Immature natural killer cell (primary cell): ENCODE measurements around the gene HNRNPK. TPM values are rescaled to one million over a fixed set of nuclear protein-coding genes. Genes with fewer than 3 reads are reported as not detected.
"Not testable (repeated sequence)": the region's sequence is repeated elsewhere in the genome, so short reads cannot be mapped to it uniquely, and the experiment has no call there.

Experiments used
- DNase-seq, 3 donors: peaks; one replicate each; pipeline ENCODE4 v3.0.0; 2022; ENCODE audit warnings: mixed read lengths in 1 of 3
- H3K27ac Mint-ChIP-seq, 6 donors: one replicate each; pipeline ENCODE4 v1.8.0; 2020; ENCODE audit warnings: mixed read lengths in 6 of 6, mild to moderate bottlenecking in 5 of 6, inconsistent platforms in 4 of 6, moderate library complexity in 3 of 6
- H3K27me3 Mint-ChIP-seq, 3 donors: one replicate each; pipeline ENCODE4 v1.8.0; 2020 to 2021; ENCODE audit warnings: low read depth in 3 of 3, mild to moderate bottlenecking in 3 of 3, mixed read lengths in 3 of 3, moderate library complexity in 3 of 3, inconsistent platforms in 1 of 3
- H3K36me3 Mint-ChIP-seq, 3 donors: one replicate each; pipeline ENCODE4 v1.8.0; 2020; ENCODE audit warnings: mixed read lengths in 3 of 3, inconsistent platforms in 2 of 3, mild to moderate bottlenecking in 2 of 3
- H3K4me1 Mint-ChIP-seq, 2 donors: one replicate each; pipeline ENCODE4 v1.8.0; 2020; ENCODE audit warnings: inconsistent platforms in 2 of 2, mild to moderate bottlenecking in 2 of 2, mixed read lengths in 2 of 2, moderate library complexity in 1 of 2
- H3K4me3 Mint-ChIP-seq, 5 donors: one replicate each; pipeline ENCODE4 v1.8.0; 2020; ENCODE audit warnings: mild to moderate bottlenecking in 5 of 5, mixed read lengths in 5 of 5, inconsistent platforms in 3 of 5, moderate library complexity in 3 of 5
- H3K9me3 Mint-ChIP-seq, 6 donors: one replicate each; pipeline ENCODE4 v1.8.0; 2020; ENCODE audit warnings: mild to moderate bottlenecking in 6 of 6, mixed read lengths in 6 of 6, inconsistent platforms in 4 of 6, moderate library complexity in 3 of 6
- polyA plus RNA-seq, 3 donors: library from polyadenylated mRNA; unstranded; fragments of 300-500 nt; fragmentation: Illumina TruSeq; gene quantifications; one replicate each; pipeline ENCODE4 v1.2.3, GENCODE V29; 2021

HNRNPK gene
- polyA plus RNA-seq, 3 donors from 2014 or later, result 752 to 1,158 (median 931) TPM

GRCh38 chr9:83967073-83967472 lies 12.9 kb downstream of the HNRNPK start:
- peak overlapping the region in 5 of 6 donors; percentile 6 to 66 (median 46) for H3K27ac Mint-ChIP-seq
- peaks cover 2 to 21% (median 19%) of the 10 kb centered on the region in 3 donors for H3K27me3 Mint-ChIP-seq
- no peak for DNase-seq
- H3K9me3 Mint-ChIP-seq, result no peaks in the 10 kb centered on the region
- peaks cover 26 to 49% (median 36%) of the 10 kb centered on the region in 3 donors for H3K36me3 Mint-ChIP-seq
- no peak overlapping the region for H3K4me3 Mint-ChIP-seq
- peaks cover 7 to 38% of the 10 kb centered on the region in 2 donors for H3K4me1 Mint-ChIP-seq

- peaks cover 17 to 40% (median 27%) of the 10 kb centered on the region in 3 donors for H3K36me3 Mint-ChIP-seq
- H3K4me3 Mint-ChIP-seq, result no peak overlapping the region
- no peak for DNase-seq
- peak overlapping the region in 5 of 6 donors; percentile 33 to 81 (median 66) for H3K27ac Mint-ChIP-seq
- H3K9me3 Mint-ChIP-seq, result no peaks in the 10 kb centered on the region
- peaks cover 4 to 29% of the 10 kb centered on the region in 2 donors for H3K4me1 Mint-ChIP-seq
- peaks cover 2 to 18% (median 14%) of the 10 kb centered on the region in 3 donors for H3K27me3 Mint-ChIP-seq
These were observed 13.8 kb downstream of the HNRNPK start for GRCh38 chr9:83966209-83966582.

GRCh38 chr9:83965350-83966208 lies 14.4 kb downstream of the HNRNPK start:
- H3K4me3 Mint-ChIP-seq, result no peak overlapping the region
- H3K27ac Mint-ChIP-seq, result peak overlapping the region; percentile 21 to 81 (median 71)
- no peaks in the 10 kb centered on the region for H3K9me3 Mint-ChIP-seq
- DNase-seq, result no peak
- H3K36me3 Mint-ChIP-seq, result peaks cover 12 to 34% (median 21%) of the 10 kb centered on the region in 3 donors
- peaks cover 2 to 18% (median 14%) of the 10 kb centered on the region in 3 donors for H3K27me3 Mint-ChIP-seq
- H3K4me1 Mint-ChIP-seq, result peaks cover 4 to 23% of the 10 kb centered on the region in 2 donors

- H3K4me3 Mint-ChIP-seq, result no peak overlapping the region
These were observed 15.1 kb downstream of the HNRNPK start for GRCh38 chr9:83964973-83965349.

GRCh38 chr9:83962165-83962564 lies 17.9 kb downstream of the HNRNPK start:
- peaks cover 0 to 5% (median 4%) of the 10 kb centered on the region in 3 donors for H3K36me3 Mint-ChIP-seq
- no peak overlapping the region for H3K4me3 Mint-ChIP-seq
- no peak overlapping the region for H3K27ac Mint-ChIP-seq
- peaks cover 2 to 7% of the 10 kb centered on the region in 2 donors for H3K4me1 Mint-ChIP-seq
- no peaks in the 10 kb centered on the region for H3K9me3 Mint-ChIP-seq
- DNase-seq, result no peak
- H3K27me3 Mint-ChIP-seq, result peaks cover 2 to 18% (median 9%) of the 10 kb centered on the region in 3 donors

More at GRCh38 chr9:83964973-83965349, 15.1 kb downstream of the HNRNPK start:
- H3K4me1 Mint-ChIP-seq, result peaks cover 4 to 17% of the 10 kb centered on the region in 2 donors
- DNase-seq, result no peak
- H3K9me3 Mint-ChIP-seq, result no peaks in the 10 kb centered on the region
- peaks cover 2 to 18% (median 14%) of the 10 kb centered on the region in 3 donors for H3K27me3 Mint-ChIP-seq
- H3K36me3 Mint-ChIP-seq, result peaks cover 5 to 27% (median 15%) of the 10 kb centered on the region in 3 donors
- peak overlapping the region in 5 of 6 donors; percentile 30 to 81 (median 60) for H3K27ac Mint-ChIP-seq

GRCh38 chr9:83960991-83961390 lies 19.0 kb downstream of the HNRNPK start:
- Mint-ChIP-seq H3K27me3 (peaks cover 5 to 11% (median 7%) of the 10 kb centered on the region in 3 donors), H3K27ac (no peak overlapping the region), H3K4me3 (no peak overlapping the region), H3K4me1 (peaks cover 13% of the 10 kb centered on the region in 2 donors), H3K9me3 (no peaks in the 10 kb centered on the region), H3K36me3 (no peaks in the 10 kb centered on the region)
- DNase-seq, result no peak

GRCh38 chr9:83959061-83959460 lies 21.0 kb downstream of the HNRNPK start:
- H3K27ac Mint-ChIP-seq, result no peak overlapping the region
- peaks cover 0 to 5% (median 3%) of the 10 kb centered on the region in 3 donors for H3K27me3 Mint-ChIP-seq
- H3K4me1 Mint-ChIP-seq, result peaks cover 23% of the 10 kb centered on the region in 2 donors

GRCh38 chr9:83957248-83957513 lies 22.8 kb downstream of the HNRNPK start:
- H3K27me3 Mint-ChIP-seq, result peaks cover 0 to 5% (median 3%) of the 10 kb centered on the region in 3 donors
- no peak for DNase-seq
- H3K27ac Mint-ChIP-seq, result peak overlapping the region; percentile 82 to 94 (median 89)
- H3K9me3 Mint-ChIP-seq, result no peaks in the 10 kb centered on the region
- H3K36me3 Mint-ChIP-seq, result no peaks in the 10 kb centered on the region
- peak overlapping the region; percentile 97 to 99 (median 98) for H3K4me3 Mint-ChIP-seq
- H3K4me1 Mint-ChIP-seq, result peaks cover 23% of the 10 kb centered on the region in 2 donors

More at GRCh38 chr9:83959061-83959460, 21.0 kb downstream of the HNRNPK start:
- no peak for DNase-seq
- Mint-ChIP-seq H3K9me3 (no peaks in the 10 kb centered on the region), H3K36me3 (no peaks in the 10 kb centered on the region), H3K4me3 (no peak overlapping the region)

GRCh38 chr9:83956436-83957247 lies 23.4 kb downstream of the HNRNPK start:
- H3K27me3 Mint-ChIP-seq, result peaks cover 0 to 5% (median 3%) of the 10 kb centered on the region in 3 donors
- peak; percentile 54 to 62 (median 62) for DNase-seq
- no peaks in the 10 kb centered on the region for H3K36me3 Mint-ChIP-seq
- peak overlapping the region; percentile 82 to 94 (median 92) for H3K27ac Mint-ChIP-seq
- peaks cover 23% of the 10 kb centered on the region in 2 donors for H3K4me1 Mint-ChIP-seq
- no peaks in the 10 kb centered on the region for H3K9me3 Mint-ChIP-seq
- H3K4me3 Mint-ChIP-seq, result peak overlapping the region; percentile 97 to 99 (median 98)

- DNase-seq, result peak in 1 of 3 donors; percentile 33
- peaks cover 0 to 5% (median 3%) of the 10 kb centered on the region in 3 donors for H3K27me3 Mint-ChIP-seq
- no peaks in the 10 kb centered on the region for H3K9me3 Mint-ChIP-seq
- no peaks in the 10 kb centered on the region for H3K36me3 Mint-ChIP-seq
- H3K4me1 Mint-ChIP-seq, result peaks cover 23% of the 10 kb centered on the region in 2 donors
- H3K4me3 Mint-ChIP-seq, result peak overlapping the region; percentile 97 to 99 (median 98)
- H3K27ac Mint-ChIP-seq, result peak overlapping the region; percentile 82 to 94 (median 92)
These were observed 24.0 kb downstream of the HNRNPK start for GRCh38 chr9:83956086-83956435.

- H3K36me3 Mint-ChIP-seq, result peaks cover 6 to 15% (median 13%) of the 10 kb centered on the region in 3 donors
- not testable (repeated sequence) for H3K27ac Mint-ChIP-seq, H3K4me1 Mint-ChIP-seq, H3K9me3 Mint-ChIP-seq, H3K27me3 Mint-ChIP-seq, H3K4me3 Mint-ChIP-seq, DNase-seq
These were observed 31.9 kb downstream of the HNRNPK start for GRCh38 chr9:83948096-83948495.

GRCh38 chr9:83940590-83941303 lies 39.3 kb downstream of the HNRNPK start:
- Mint-ChIP-seq H3K27ac (no peak overlapping the region), H3K4me3 (no peak overlapping the region), H3K9me3 (no peaks in the 10 kb centered on the region), H3K4me1 (no peaks in the 10 kb centered on the region), H3K36me3 (peaks cover 21 to 45% (median 23%) of the 10 kb centered on the region in 3 donors), H3K27me3 (peaks cover 0 to 1% (median 0%) of the 10 kb centered on the region in 3 donors)
- DNase-seq, result no peak

- Mint-ChIP-seq H3K36me3 (peaks cover 15 to 35% (median 18%) of the 10 kb centered on the region in 3 donors), H3K4me3 (no peak overlapping the region), H3K27ac (no peak overlapping the region), H3K9me3 (no peaks in the 10 kb centered on the region), H3K4me1 (no peaks in the 10 kb centered on the region), H3K27me3 (peaks cover 0 to 1% (median 0%) of the 10 kb centered on the region in 3 donors)
- peak; percentile 55 to 61 (median 60) for DNase-seq
These were observed 42.1 kb downstream of the HNRNPK start for GRCh38 chr9:83937861-83938455.
